ENCODE results near the gene ZBTB39. TPM values are rescaled to one million over a fixed set of nuclear protein-coding genes. Genes with fewer than 3 reads are reported as not detected.
"Not testable (repeated sequence)": the region's sequence is repeated elsewhere in the genome, so short reads cannot be mapped to it uniquely, and the experiment has no call there.

The ZBTB39 gene, protein sequence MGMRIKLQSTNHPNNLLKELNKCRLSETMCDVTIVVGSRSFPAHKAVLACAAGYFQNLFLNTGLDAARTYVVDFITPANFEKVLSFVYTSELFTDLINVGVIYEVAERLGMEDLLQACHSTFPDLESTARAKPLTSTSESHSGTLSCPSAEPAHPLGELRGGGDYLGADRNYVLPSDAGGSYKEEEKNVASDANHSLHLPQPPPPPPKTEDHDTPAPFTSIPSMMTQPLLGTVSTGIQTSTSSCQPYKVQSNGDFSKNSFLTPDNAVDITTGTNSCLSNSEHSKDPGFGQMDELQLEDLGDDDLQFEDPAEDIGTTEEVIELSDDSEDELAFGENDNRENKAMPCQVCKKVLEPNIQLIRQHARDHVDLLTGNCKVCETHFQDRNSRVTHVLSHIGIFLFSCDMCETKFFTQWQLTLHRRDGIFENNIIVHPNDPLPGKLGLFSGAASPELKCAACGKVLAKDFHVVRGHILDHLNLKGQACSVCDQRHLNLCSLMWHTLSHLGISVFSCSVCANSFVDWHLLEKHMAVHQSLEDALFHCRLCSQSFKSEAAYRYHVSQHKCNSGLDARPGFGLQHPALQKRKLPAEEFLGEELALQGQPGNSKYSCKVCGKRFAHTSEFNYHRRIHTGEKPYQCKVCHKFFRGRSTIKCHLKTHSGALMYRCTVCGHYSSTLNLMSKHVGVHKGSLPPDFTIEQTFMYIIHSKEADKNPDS
- total RNA-seq: 1 to 10 TPM; 6.4 to 6.6 TPM

DNA sequence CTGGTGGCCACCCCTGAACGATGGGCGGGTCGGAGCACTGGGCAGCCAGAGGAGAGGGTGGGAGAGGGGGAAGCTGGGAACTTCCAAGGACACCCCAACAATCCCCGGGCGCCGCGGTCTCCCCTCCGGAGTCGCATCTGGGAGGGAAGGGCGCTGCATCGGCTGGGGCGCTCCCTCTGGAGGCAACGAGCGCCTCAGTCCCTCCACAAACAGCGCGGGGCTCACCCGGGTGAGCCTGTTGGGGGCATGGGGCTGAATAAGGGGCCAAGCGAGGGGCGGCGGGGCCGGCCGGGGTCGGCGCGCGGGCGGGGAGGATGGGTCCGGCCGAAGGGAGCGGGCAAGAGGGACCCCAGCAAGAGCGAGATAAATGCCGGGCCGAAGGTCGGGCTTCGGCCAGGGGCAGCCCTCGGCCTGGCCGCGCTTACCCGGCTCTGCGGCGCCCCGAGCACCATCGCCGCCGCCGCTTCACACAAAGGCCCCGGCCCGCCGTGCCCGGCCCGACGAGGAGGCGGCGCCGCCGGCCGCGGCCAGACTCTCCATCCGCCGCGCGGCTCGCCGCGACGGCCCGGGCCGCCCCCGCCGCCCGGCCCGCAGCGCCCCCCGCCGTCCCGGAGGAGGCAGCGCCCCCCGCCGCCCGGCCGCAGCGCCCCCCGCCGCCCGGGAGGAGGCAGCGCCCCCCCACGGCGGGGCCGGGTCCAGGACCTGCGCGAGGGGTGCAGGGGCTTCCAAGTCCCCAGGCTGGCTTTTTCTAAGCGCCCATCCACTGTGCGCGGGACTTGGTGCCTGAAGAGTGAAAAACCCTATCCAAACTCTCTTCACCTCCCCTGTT, at the start of gene ZBTB39:
Gene ZBTB39 (minus strand): TSS at position 567 of the 829 bp plus-strand sequence. CDS start 1,629 bp downstream, outside the sequence.
- ATAC-seq (peak; percentile 69), DNase-seq (peak; percentile 80)
- POLR2A ChIA-PET: no interaction called here
- Mint-ChIP-seq H3K36me3 (ENCODE audit: low read depth) (peaks cover 29% of the 10 kb centered on the region), H3K4me3 (peak within 1 kb of the TSS; percentile 79), H3K9me3 (ENCODE audit: low read depth) (no peaks in the 10 kb centered on the region), H3K27ac (peak within 1 kb of the TSS; percentile 78), H3K4me1 (peaks cover 64% of the 10 kb centered on the region), H3K27me3 (no peaks in the 10 kb centered on the region)
- intact Hi-C loops (cut with DNase I, micrococcal nuclease): loop anchor here (1.0 to 5.0 kb wide), 6 partner anchors 81 to 281 kb away; partner anchors contain the start of gene NACA (in 1 of the 2)
- CTCF ChIA-PET: interaction anchor here (0.6 to 13.0 kb wide), 17 partner anchors 9 to 322 kb away, joined by 3 to 207 read pairs (median 5); partner anchors contain the start of genes STAT6 and TAC3

DNA sequence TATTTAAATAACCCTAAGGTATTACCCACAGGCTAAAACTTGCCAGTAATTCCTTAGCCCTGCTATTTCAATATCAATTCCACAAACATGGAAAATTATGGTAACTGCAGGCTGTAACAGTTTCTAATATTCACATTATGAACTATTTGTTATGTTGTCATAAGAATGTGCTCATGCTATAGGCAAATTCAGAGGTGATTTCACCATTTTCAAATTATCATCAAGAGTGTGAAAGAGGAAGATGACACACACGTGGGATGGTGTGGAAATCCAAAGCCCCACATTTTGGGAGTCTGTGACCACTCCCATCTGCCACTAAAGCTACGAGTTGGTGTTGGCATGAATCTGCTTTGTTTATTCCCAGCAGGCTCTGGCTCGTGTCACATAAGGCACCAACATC, 49.5 kb upstream of the ZBTB39 start:
- ChIA-PET POLR2A (interaction anchor here (1.0 kb wide), 1 partner anchor 47 kb away, joined by 3 read pairs; no protein-coding TSS in a partner anchor), CTCF (interaction anchor here (1.0 to 14.6 kb wide), 4 partner anchors 40 to 297 kb away, joined by 3 to 207 read pairs (median 6); partner anchors contain the start of genes TAC3 and ZBTB39)
- Mint-ChIP-seq H3K27ac (no peak overlapping the region), H3K36me3 (ENCODE audit: low read depth) (peaks cover 61% of the 10 kb centered on the region), H3K9me3 (ENCODE audit: low read depth) (no peaks in the 10 kb centered on the region), H3K27me3 (no peaks in the 10 kb centered on the region), H3K4me1 (peaks cover 17% of the 10 kb centered on the region), H3K4me3 (no peak overlapping the region)
- no peak for DNase-seq
- no peak for ATAC-seq
- intact Hi-C loops (cut with DNase I, micrococcal nuclease): no loop called here

DNA sequence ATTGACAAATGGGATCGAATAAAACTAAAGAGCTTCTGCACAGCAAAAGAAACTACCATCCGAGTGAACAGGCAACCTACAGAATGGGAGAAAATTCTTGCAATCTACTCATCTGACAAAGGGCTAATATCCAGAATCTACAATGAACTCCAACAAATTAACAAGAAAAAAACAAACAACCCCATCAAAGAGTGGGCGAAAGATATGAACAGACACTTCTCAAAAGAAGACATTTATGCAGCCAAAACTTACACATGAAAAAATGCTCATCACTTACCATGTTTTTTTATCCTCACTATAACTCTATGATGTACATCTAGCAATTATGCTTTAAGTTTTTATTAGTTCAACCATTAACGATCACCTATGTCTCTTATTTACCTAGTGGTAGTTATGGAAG, 47.6 kb upstream of the ZBTB39 start:
- ATAC-seq; POLR2A ChIA-PET; H3K4me3 Mint-ChIP-seq; DNase-seq; CTCF ChIA-PET; intact Hi-C loops (cut with DNase I, micrococcal nuclease); H3K27me3 Mint-ChIP-seq; H3K27ac Mint-ChIP-seq; H3K9me3 Mint-ChIP-seq (ENCODE audit: low read depth): not testable (repeated sequence)
- Mint-ChIP-seq H3K36me3 (ENCODE audit: low read depth) (peaks cover 43% of the 10 kb centered on the region), H3K4me1 (peaks cover 13% of the 10 kb centered on the region)

DNA sequence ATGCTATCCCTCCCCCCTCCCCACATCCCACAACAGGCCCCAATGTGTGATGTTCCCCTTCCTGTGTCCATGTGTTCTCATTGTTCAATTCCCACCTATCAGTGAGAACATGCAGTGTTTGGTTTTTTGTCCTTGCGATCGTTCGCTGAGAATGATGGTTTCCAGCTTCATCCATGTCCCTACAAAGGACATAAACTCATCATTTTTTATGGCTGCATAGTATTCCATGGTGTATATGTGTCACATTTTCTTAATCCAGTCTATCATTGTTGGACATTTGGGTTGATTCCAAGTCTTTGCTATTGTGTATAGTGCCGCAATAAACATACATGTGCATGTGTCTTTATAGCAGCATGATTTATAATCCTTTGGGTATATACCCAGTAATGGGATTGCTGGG, 46.8 kb upstream of the ZBTB39 start:
- CTCF ChIA-PET: interaction anchor here (1.0 to 3.8 kb wide), 2 partner anchors 8 to 18 kb away, joined by 3 to 28 read pairs; no protein-coding TSS in a partner anchor
- H3K9me3 Mint-ChIP-seq (ENCODE audit: low read depth); H3K4me3 Mint-ChIP-seq; POLR2A ChIA-PET; DNase-seq; H3K27me3 Mint-ChIP-seq; H3K27ac Mint-ChIP-seq; intact Hi-C loops (cut with DNase I, micrococcal nuclease); ATAC-seq: not testable (repeated sequence)
- Mint-ChIP-seq H3K4me1 (peaks cover 19% of the 10 kb centered on the region), H3K36me3 (ENCODE audit: low read depth) (peaks cover 36% of the 10 kb centered on the region)

DNA sequence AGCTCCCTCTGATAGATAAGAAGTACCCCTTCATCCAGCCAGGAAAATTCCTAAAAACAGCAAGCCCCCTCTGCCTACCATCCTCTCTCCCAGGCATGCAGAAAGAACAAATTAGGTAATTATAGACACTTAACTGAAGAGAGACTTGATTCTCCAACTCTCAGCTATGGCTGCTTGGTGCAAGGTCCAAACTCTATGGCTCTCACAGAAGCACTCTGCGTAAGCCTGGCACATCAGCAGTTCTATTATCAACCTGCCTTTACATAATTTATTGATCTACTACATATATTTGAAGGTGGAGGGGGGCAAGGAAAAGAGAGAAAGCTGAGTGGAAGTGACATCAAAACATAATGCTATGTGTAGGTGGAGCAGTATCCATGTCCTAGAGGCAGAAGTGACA, 44.7 kb upstream of the ZBTB39 start:
- ATAC-seq: no peak
- POLR2A ChIA-PET: no interaction called here
- H3K4me1 Mint-ChIP-seq: peaks cover 30% of the 10 kb centered on the region
- peaks cover 21% of the 10 kb centered on the region for H3K36me3 Mint-ChIP-seq (ENCODE audit: low read depth)
- H3K9me3 Mint-ChIP-seq (ENCODE audit: low read depth): no peaks in the 10 kb centered on the region
- H3K27me3 Mint-ChIP-seq: no peaks in the 10 kb centered on the region
- no peak overlapping the region for H3K27ac Mint-ChIP-seq
- DNase-seq: no peak
- H3K4me3 Mint-ChIP-seq: no peak overlapping the region
- intact Hi-C loops (cut with DNase I, micrococcal nuclease): no loop called here
- CTCF ChIA-PET: interaction anchor here (0.7 to 3.8 kb wide), 3 partner anchors 10 to 46 kb away, joined by 3 to 28 read pairs (median 10); no protein-coding TSS in a partner anchor

DNA sequence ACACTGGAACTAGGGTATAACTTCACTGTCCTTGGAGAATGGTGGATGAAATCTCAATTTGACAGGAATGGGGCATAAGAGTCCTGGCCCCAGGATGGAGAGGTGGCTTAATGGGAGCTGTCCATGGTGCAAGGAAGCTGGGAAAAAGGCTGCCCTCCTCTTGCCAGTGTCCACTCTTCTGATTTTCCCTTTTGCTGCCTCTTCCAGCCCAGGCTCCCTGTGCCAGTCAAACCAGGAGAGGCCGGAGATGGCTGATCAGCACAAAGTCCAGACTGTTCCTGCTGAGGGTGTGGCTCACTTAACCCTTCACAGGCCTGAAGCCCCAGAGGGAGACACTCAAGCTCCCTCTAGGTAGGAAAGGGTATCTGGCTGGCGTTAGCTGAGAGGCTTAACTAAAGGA, 43.5 kb upstream of the ZBTB39 start, which contains the start of gene MYO1A:
Gene MYO1A (minus strand): TSS at position 240 of the 400 bp plus-strand sequence. CDS start 1,806 bp downstream, outside the sequence.
- Mint-ChIP-seq H3K4me3 (no peak within 1 kb of the TSS), H3K4me1 (peaks cover 32% of the 10 kb centered on the region), H3K27me3 (no peaks in the 10 kb centered on the region), H3K9me3 (ENCODE audit: low read depth) (no peaks in the 10 kb centered on the region), H3K36me3 (ENCODE audit: low read depth) (peaks cover 15% of the 10 kb centered on the region), H3K27ac (no peak within 1 kb of the TSS)
- intact Hi-C loops (cut with DNase I, micrococcal nuclease): no loop called here
- DNase-seq: no peak
- ATAC-seq: no peak
- ChIA-PET POLR2A (no interaction called here), CTCF (interaction anchor here (1.0 to 3.8 kb wide), 7 partner anchors 11 to 296 kb away, joined by 3 to 28 read pairs (median 4); no protein-coding TSS in a partner anchor)

DNA sequence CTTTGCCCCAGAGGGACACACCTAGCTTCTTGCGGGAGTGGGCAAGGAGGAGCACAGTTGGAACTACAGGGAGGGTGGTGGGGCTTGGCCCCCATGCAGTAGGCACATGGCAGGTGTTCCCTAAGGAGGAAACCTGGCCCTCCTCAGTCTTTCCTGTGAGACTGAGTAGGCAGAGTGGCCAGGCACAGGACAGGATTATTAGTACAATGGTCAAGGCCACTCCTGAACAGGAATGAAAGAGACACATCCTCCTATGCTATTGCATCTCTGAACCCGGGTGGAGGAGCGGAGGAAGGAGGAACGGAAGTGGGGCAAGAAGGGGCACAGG, 42.7 kb upstream of the ZBTB39 start:
- peaks cover 32% of the 10 kb centered on the region for H3K4me1 Mint-ChIP-seq
- H3K36me3 Mint-ChIP-seq (ENCODE audit: low read depth): peaks cover 11% of the 10 kb centered on the region
- no peak overlapping the region for H3K27ac Mint-ChIP-seq
- DNase-seq (no peak), ATAC-seq (no peak)
- H3K27me3 Mint-ChIP-seq: no peaks in the 10 kb centered on the region
- H3K4me3 Mint-ChIP-seq: no peak overlapping the region
- CTCF ChIA-PET: interaction anchor here (0.9 to 4.2 kb wide), 7 partner anchors 9 to 542 kb away, joined by 3 to 41 read pairs (median 4); no protein-coding TSS in a partner anchor
- intact Hi-C loops (cut with DNase I, micrococcal nuclease): no loop called here
- POLR2A ChIA-PET: no interaction called here
- no peaks in the 10 kb centered on the region for H3K9me3 Mint-ChIP-seq (ENCODE audit: low read depth)

DNA sequence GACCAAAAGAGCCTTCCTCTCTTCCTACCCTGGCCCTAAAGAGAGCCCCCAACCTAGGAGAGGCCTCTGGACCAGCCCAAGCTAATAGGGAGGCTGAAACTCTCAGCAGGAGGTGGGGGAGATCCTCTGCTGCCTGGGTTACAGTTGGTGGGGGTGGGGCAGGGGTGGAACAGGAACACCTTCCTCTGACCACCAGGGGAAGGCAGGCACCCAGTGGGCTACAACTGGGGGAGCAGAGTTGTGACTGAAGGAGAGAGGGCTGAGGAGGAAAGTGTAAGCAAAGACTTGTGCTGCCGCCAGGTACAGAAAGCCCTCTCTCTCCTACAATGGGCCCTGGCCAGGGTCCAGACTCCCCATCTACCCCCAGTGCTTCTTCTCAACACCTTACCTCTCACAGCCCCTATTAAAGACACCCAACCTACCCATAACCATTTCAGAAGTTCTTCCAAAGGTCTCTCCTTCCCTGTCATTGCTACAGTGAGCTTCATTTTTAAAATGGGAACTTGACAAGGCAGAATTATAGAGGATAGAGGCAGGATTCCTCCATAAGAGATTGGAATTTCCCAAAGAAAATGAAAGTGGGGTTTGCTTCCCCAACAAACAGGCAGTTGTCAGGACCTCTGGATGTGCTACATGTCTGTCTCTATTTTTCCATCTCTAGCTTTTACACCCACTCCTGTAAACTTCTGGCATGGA, 42.2 kb upstream of the ZBTB39 start:
- Mint-ChIP-seq H3K4me3 (no peak overlapping the region), H3K27ac (peak overlapping the region; percentile 85), H3K36me3 (ENCODE audit: low read depth) (peaks cover 5% of the 10 kb centered on the region), H3K27me3 (no peaks in the 10 kb centered on the region), H3K4me1 (peaks cover 32% of the 10 kb centered on the region), H3K9me3 (ENCODE audit: low read depth) (no peaks in the 10 kb centered on the region)
- DNase-seq (no peak), ATAC-seq (no peak)
- ChIA-PET POLR2A (interaction anchor here (1.1 kb wide), 1 partner anchor 64 kb away, joined by 3 read pairs; no protein-coding TSS in a partner anchor), CTCF (interaction anchor here (0.8 to 4.2 kb wide), 12 partner anchors 8 to 543 kb away, joined by 3 to 41 read pairs (median 4); no protein-coding TSS in a partner anchor)
- intact Hi-C loops (cut with DNase I, micrococcal nuclease): no loop called here

DNA sequence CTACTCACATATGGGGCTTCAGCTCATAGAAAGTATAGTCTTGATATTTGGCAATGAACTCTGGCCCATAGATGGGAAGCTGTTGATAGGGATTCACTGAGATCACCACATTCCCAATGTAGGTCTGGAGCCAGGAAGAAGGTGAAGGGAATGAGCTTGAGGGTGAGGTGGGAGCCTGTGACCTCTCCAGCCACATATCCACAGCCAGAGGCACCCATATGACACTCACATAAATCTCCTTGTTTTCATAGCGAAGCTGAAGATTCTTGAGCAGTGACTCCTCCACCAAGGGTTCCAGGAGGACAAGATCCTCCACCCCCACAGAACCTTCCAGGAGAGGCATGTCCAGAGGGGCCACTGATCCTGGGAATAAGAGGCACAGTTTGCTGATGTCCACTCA, 41.6 kb upstream of the ZBTB39 start:
- intact Hi-C loops (cut with DNase I, micrococcal nuclease): loop anchor here in 1 of 2 experiments (1.0 kb wide), 1 partner anchor 37 kb away; no protein-coding TSS in a partner anchor
- H3K27ac Mint-ChIP-seq: peak overlapping the region; percentile 85

More for the DNA sequence above, 41.6 kb upstream of the ZBTB39 start:
- no peak for DNase-seq
- POLR2A ChIA-PET: interaction anchor here (1.1 kb wide), 1 partner anchor 64 kb away, joined by 3 read pairs; no protein-coding TSS in a partner anchor
- CTCF ChIA-PET: interaction anchor here (0.8 to 4.2 kb wide), 10 partner anchors 8 to 127 kb away, joined by 3 to 41 read pairs (median 3); no protein-coding TSS in a partner anchor
- Mint-ChIP-seq H3K27me3 (no peaks in the 10 kb centered on the region), H3K4me1 (peaks cover 32% of the 10 kb centered on the region), H3K9me3 (ENCODE audit: low read depth) (no peaks in the 10 kb centered on the region), H3K4me3 (peak overlapping the region; percentile 22), H3K36me3 (ENCODE audit: low read depth) (peaks cover 4% of the 10 kb centered on the region)
- no peak for ATAC-seq
